RWPE1 (cell line): ENCODE results near the gene PTPRE.
A peak's percentile ranks its signal among the peaks of the same experiment; 100 is the strongest.

ENCODE experiments used
- CTCF ChIA-PET: fragments of 350-600 bp; sonication (Branson Sonifier 250); formaldehyde crosslinking; extraction: SDS; loops from one replicate; lab custom pipeline; 2021; lab: Yijun Ruan, JAX
- POLR2A ChIA-PET: fragments of 400-600 bp; formaldehyde crosslinking; extraction: SDS; loops from one replicate; lab custom pipeline; 2020; ENCODE audit warnings: antibody characterized with exemption; ENCODE audit not compliant: low non-redundant PET; lab: Yijun Ruan, JAX
- DNase-seq: peaks from one replicate; pipeline ENCODE4 v3.0.0; 2012; ENCODE audit warnings: low spot score
- H3K27ac ChIP-seq: fragments of 450-650 bp; 2 replicates; pipeline ENCODE4 v1.5.1; 2017
- CTCF ChIP-seq: fragments of 450-650 bp; conservative IDR thresholded peaks from 2 replicates; pipeline ENCODE4 v1.5.1; 2017; ENCODE audit warnings: low read depth, mild to moderate bottlenecking

PTPRE gene

GRCh38 chr10:128096486-128097199 lies 189.7 kb downstream of the PTPRE start:
- POLR2A ChIA-PET, result no interaction called here
- peak overlapping the region; percentile 58 for H3K27ac ChIP-seq
- no peak for DNase-seq
- TF ChIP-seq CTCF, result no peak
- CTCF ChIA-PET, result interaction anchor here (1.4 kb wide), 1 partner anchor 27 kb away, joined by 3 read pairs; no protein-coding TSS in a partner anchor

GRCh38 chr10:128097783-128098182 lies 190.9 kb downstream of the PTPRE start:
- CTCF ChIA-PET, result no interaction called here
- no peak for TF ChIP-seq CTCF
- no peak for DNase-seq
- POLR2A ChIA-PET, result no interaction called here
- H3K27ac ChIP-seq, result peak overlapping the region; percentile 29; the same call in 1 of the 2 replicates

GRCh38 chr10:128098631-128099030 lies 191.7 kb downstream of the PTPRE start:
- POLR2A ChIA-PET, result no interaction called here
- no peak for TF ChIP-seq CTCF
- CTCF ChIA-PET, result interaction anchor here (0.6 to 0.9 kb wide), 2 partner anchors 80 to 1034 kb away, joined by 3 read pairs; no protein-coding TSS in a partner anchor

GRCh38 chr10:128099901-128100300 lies 193.0 kb downstream of the PTPRE start:
- DNase-seq, result no peak
- ChIA-PET CTCF (interaction anchor here (0.5 to 0.6 kb wide), 2 partner anchors 13 to 1957 kb away, joined by 3 to 4 read pairs; no protein-coding TSS in a partner anchor), POLR2A (no interaction called here)
- no peak for TF ChIP-seq CTCF
- no peak overlapping the region; the same call in 1 of the 2 replicates for H3K27ac ChIP-seq

More at GRCh38 chr10:128098631-128099030, 191.7 kb downstream of the PTPRE start:
- peak overlapping the region; percentile 29; the same call in 1 of the 2 replicates for H3K27ac ChIP-seq
- DNase-seq, result no peak

- POLR2A ChIA-PET, result no interaction called here
- CTCF ChIA-PET, result no interaction called here
- TF ChIP-seq CTCF, result no peak
- H3K27ac ChIP-seq, result no peak overlapping the region
- DNase-seq, result no peak
These were observed 195.0 kb downstream of the PTPRE start for GRCh38 chr10:128101901-128102300.

GRCh38 chr10:128102480-128103228 lies 195.8 kb downstream of the PTPRE start:
- CTCF ChIA-PET, result no interaction called here
- no peak for DNase-seq
- H3K27ac ChIP-seq, result 0 out of 2 replicates have a peak overlapping the region, but pooled peaks have one; percentile 12
- POLR2A ChIA-PET, result no interaction called here
- TF ChIP-seq CTCF, result no peak
